Sigmoid colon (tissue), 4 donors: ENCODE data around the gene GDPD2.

ENCODE experiments used
- EP300 ChIP-seq, 4 donors: sonication (generic); formaldehyde crosslinking; IDR thresholded peaks; one replicate each; pipeline ENCODE4 v1.6.1; 2017; ENCODE audit warnings: antibody characterized with exemption in 4 of 4
- TF ChIP-seq, protein P1 (sequence below), 4 experiments: fragments of 450-650 bp in 3 of 4; fragments of 200-600 bp in 1 of 4; IDR thresholded peaks; one replicate each; pipeline ENCODE4 v1.5.1; 2016 to 2019; ENCODE audit warnings: antibody characterized with exemption in 4 of 4, mild to moderate bottlenecking in 3 of 4, moderate library complexity in 2 of 4

DNA sequence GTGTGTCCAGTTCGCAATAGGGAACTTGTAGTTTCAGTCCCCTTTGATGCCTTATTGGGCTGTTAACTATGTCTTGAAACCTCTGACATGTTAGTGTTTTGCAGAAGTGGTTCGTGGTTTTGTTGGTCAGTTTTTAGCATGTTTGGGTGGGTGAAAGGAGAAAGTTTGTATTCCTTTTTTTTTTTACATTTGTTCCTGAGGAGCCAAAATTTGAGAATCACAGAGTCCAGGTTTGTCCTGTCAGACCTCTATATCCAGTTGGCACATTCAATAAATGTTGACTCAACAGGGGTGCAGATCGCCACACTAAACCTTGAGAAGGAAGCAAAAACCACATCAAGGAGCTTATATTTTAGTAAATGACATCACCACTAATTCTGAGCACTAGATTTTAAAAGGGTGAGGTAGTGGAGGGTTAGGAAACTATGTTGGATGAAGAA lies 47.8 kb downstream of the GDPD2 start:
- no peak for TF ChIP-seq EP300 (IDR thresholded peaks at IDR 0.05)
- TF ChIP-seq, protein P1, sequence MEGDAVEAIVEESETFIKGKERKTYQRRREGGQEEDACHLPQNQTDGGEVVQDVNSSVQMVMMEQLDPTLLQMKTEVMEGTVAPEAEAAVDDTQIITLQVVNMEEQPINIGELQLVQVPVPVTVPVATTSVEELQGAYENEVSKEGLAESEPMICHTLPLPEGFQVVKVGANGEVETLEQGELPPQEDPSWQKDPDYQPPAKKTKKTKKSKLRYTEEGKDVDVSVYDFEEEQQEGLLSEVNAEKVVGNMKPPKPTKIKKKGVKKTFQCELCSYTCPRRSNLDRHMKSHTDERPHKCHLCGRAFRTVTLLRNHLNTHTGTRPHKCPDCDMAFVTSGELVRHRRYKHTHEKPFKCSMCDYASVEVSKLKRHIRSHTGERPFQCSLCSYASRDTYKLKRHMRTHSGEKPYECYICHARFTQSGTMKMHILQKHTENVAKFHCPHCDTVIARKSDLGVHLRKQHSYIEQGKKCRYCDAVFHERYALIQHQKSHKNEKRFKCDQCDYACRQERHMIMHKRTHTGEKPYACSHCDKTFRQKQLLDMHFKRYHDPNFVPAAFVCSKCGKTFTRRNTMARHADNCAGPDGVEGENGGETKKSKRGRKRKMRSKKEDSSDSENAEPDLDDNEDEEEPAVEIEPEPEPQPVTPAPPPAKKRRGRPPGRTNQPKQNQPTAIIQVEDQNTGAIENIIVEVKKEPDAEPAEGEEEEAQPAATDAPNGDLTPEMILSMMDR (IDR thresholded peaks at IDR 0.05) = no peak
